GM21723 (cell line): ENCODE data around the gene PDE3A.

Source experiments
- ATAC-seq: cut with Tn5 transposase; IDR thresholded peaks from one replicate; pipeline ENCODE4 v1.9.1; 2021; ENCODE audit warnings: mild to moderate bottlenecking, moderate library complexity; ENCODE audit not compliant: unreplicated experiment

Gene PDE3A

DNA sequence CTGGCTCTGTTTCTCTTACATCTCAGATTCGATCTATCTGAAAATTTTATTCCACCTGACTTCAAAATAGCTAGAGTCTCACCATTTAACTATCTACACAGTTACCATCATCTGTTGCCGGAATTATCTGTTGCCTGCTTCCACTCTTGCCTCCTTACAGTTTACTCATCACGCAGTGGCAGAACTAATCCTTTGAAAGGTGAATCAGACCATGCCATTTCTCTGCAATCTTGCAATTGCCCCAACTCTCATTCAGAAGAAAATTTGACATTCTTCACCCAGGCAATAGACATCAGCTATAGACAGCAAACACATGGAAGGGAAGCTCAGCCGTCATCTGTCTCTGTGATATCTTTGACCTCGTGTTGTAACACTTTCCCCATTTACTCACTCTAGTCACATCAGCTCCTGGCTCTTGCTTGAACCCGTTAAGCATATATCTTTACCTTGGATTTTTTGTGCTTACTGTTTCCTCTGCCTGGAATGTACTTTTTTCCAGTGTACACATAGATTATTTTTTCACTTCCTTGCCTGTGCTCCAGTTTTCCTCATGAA is 85.5 kb downstream of the PDE3A start:
- ATAC-seq: no peak

GRCh38 chr12:20455001-20455706 is 86.8 kb downstream of the PDE3A start:
- ATAC-seq: no peak

DNA sequence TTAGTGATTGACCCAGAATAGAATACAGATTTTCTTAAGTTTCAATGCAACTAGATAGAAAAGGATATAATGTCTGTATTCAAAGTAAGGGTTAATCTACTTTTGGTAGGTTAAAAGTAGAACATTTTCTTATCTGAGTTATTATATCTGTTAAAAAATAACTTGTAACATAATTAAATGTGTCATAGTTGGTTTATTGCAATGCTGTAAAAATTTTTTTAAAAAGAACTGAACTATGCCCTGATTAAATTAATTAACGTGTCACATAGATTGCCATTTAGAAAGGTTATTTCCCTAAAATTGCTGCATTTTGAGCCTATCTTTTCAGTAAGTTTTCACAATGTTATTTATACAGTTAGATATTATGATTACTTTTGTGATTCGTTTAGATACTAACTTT is 89.2 kb downstream of the PDE3A start:
- ATAC-seq: no peak

DNA sequence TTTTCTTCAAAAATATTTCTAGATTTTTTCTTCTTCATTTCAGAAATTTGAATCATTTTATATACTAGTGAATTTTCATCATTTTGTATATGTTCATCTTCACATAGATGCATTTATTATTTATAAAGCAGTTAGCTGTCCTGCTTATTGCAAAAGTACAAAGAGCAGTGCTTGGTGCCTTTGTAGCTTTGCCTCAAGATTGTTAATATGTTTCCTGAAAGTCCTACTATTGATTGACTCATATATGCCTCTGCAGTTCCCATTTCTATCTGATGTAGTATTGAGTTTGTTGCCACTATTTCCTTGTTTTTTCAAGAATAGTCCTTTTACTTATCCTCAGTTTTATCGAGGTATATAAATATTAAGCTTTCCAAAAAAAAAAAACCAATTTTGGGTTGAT is 89.7 kb downstream of the PDE3A start:
- ATAC-seq: no peak

DNA sequence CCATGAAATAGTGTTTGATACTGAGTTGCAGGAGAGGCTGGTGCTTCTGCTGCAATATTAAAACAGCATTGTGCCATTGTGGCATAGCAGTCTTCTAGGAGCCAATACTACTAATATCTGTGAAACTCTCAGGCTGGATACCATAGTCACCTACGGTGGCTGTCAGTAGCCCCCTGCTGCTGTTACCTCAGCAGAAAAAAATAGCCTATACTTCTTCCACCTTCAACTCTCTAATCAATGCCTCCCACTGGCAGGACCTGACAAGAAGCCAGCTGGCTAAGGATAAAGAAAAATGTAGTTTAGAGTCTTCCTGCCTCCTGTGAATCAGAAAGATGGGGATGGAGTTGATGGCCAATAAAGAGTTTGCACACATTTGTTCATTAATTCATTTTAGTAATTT is 91.6 kb downstream of the PDE3A start:
- ATAC-seq: no peak

- no peak for ATAC-seq
Measured at GRCh38 chr12:20460956-20461355, 92.6 kb downstream of the PDE3A start.

DNA sequence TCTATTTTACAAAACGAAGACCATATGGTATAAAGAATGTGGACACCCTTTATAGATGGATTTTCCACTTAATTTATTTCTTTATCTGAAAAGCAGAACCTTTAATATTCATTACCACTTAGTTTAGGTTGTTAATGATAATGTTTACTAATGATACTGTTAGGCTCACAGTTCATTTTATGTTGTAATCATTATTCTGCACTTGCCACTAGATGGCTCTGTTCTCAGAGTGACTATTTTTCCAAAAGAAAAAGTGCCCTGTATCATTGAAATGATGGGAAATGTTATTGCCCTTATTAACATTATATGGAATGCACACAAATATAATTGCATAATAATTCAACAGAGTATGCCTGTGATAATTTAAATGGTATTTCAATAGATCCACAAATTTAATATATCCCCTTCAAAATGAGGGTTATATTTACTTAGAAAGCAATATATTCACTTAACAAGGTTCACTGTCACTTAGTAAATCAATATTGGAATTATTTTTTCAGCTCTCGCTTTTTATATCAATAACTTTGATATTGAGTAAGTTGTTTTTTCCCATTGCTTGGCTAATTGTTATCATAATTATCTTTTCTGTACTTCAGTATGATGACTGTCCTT is 95.7 kb downstream of the PDE3A start:
- ATAC-seq: no peak

- no peak for ATAC-seq
Measured at GRCh38 chr12:20469300-20469699, 101.0 kb downstream of the PDE3A start.

DNA sequence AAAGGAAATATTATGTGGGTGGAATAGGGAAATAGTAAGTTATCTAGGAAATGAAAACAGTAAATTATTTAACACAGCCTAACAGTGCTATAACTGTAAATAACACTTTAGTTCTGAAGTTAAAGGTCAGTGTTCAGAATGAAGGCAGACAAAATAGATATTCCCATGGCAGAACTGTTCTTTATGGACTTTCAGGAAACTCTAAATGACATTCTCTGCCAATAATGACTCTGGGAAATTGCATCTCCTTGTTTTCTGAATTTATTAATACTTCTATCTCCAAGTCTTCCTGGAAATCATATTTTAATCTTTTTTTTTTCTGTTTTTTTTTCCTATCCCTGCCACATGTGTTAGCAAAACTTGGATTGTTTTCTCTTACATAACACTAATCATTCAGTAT is 101.4 kb downstream of the PDE3A start:
- no peak for ATAC-seq

DNA sequence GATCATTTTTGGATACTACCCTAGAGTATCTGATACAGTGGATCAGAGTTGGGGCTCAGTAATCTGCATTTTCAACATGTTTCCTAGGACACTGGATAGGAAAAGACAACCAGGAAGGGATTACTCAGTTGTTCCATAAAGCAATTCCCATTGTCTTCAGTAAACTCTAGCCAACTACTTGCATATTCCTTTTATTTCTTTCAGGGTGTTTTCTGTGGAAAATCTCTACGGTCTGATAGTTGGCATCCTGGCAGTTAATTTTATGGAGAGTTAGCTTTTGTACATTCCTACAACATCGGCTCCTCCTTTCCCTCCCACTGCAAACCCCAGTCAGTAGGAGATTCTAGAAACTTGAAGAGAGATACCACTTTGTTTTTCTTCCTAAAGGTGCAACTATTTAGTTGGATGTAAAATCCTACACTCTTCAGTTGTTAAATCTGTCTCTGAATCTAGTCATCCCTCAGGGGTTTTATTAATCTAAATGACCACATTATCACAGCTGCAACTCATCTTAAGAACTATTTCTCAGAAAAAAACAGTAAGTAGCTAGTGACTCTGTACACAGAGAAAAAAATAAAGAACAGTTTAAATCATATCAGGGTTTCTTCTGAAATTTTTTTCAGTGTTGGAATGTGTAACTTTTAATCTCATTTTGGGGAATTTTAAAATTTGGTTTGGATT is 103.9 kb downstream of the PDE3A start:
- ATAC-seq: no peak

DNA sequence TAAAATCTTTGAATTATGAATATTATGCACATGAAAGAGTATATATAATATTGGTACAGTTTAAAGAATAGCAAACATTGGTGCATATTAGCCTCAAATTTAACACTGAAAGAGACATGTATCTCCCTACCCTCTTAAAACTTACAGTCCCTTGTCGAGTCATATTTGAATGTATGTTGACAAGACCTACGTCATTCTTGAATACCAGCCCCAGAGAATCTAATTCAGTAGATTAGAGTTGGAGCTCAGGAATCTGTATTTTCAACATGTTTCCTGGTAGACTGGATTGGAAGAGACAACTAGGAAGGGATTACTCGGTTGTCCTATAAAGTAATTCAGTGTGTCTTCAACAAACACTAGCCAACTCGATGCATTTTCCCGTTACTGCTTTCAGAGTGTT is 104.8 kb downstream of the PDE3A start:
- no peak for ATAC-seq

DNA sequence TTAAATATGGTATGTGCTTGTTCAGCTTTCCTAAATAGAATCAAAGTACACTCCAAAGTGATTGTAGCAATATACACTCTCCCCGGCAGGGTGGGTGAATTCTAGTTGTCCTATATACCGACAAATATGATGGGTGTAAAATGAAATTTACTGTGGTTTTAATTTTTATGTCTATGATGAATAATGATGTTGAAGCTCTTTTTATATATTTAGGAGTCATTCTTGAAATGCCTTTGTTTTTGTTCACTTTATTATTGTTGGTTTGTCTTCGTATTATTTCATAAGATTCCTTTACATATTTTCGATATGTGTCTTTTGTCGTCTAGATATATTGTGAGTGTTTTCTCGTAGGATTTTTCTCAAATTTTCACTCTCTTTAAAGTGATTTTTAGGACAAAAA is 105.7 kb downstream of the PDE3A start:
- ATAC-seq: no peak

DNA sequence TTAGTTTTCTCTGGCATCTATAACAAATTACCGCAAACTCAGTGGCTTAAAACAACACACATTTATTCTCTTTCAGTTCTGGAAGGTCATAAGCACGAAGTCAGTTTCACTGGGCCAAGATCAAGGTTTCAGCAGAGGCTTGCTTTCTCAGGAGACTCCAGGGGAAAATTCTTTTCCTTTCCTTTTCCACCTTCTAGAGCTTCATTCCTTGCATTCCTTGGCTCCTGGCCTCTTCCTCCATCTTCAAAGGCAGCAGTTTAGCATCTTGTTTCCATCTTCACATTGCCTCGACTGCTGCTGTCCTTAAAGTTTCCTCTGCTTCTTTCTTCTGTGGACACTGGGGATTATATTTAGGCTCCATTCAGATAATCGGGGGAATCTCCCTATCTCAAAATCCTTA is 106.1 kb downstream of the PDE3A start:
- no peak for ATAC-seq

DNA sequence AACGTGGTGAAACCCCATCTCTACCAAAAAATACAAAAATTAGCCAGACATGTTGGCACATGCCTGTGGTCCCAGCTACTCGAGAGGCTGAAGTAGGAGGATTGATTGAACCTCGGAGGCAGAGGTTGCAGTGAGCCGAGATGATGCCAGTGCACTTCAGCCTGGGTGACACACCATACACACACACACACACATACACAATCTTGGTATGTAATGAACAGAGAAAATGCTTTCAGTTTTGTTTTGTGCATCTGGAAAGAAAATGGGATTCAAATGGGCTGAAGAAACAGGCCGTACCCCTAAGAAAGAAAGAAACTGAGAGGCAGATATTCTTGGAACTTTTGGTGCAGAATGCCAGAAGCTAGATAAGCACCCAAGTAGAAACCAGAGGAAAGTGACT is 107.2 kb downstream of the PDE3A start:
- ATAC-seq: no peak

GRCh38 chr12:20476551-20476950 is 108.2 kb downstream of the PDE3A start:
- ATAC-seq: no peak

DNA sequence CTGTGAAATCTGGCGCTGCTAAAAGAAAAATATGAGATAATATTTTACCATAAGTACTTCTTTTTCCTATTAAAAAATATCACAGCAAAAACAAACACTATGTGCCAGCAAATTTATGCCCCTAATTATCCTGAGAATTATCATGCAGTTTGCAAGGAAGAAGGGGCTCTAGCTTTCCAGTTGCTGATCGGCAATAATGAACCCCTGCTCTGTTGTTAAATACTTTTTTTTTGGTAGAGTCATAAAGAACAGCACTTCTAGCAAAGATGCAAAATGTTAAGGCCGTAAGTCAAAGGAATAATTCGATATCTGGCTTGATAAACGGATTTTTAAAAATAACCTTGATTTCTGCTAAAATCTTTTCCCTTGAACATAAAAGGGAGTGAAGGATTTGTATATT is 108.9 kb downstream of the PDE3A start:
- no peak for ATAC-seq

DNA sequence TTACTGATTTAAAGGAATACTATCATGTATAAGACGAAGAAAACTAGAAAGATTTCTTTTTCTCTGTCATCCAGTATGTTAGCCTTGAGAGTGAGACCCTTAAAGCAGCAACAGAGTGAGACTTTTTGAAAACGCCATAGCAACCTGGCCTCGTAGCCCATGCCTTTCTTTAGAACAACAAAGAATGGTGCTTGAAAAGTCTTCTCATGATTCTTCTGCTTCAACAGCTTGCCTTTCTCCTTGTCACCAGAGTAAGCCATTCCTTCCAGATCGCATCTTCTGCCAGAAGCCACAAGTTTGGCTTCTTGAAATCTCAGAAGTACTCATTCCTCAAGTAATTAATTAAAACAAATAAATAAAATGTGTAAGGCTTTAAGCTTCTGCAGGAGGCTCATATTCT is 109.3 kb downstream of the PDE3A start:
- ATAC-seq: no peak

DNA sequence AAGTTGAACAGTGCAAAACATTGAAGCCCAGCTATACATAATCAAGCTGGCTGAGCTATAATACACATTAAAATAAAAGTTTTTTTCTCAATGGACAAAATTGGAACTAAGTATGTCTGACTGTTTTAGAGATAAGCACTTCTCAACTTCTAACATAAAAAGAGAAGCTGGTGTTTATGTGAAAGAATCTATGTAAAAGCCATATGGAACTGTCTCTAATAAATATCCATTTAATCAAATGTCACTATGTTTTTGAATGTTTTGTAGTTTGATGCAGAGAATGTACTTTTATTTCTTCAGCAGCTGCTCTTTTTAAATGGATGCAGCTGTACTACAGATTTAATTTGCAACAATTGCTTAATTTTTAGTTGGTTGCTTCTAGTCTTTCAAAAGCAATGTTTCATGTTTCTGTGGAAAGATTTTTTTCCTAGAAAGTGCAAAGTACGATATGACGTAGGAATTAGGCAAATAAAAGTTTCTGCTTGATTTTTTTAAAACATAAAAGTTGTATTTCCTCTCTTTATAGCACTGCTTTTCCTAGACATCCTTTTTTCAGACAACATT is 114.2 kb downstream of the PDE3A start:
- ATAC-seq: no peak

DNA sequence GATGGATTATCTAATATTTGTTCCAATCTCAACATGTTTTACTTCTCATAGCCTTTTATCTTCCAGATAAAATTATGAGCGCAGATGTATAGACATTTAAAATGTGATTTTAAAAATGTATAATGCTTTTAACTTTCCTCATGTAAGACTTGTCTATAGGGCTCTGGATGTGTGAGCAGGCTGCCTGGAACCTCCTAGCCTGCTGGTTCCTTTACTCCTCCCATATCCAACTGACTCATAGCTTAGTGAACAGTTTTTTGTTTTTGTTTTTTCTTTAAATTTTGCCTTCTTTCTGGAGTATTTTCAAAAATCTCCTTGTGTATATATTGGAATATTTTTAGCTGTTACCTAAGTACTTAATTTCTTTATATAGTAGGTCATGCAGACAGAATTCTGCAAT is 115.4 kb downstream of the PDE3A start:
- ATAC-seq: no peak

DNA sequence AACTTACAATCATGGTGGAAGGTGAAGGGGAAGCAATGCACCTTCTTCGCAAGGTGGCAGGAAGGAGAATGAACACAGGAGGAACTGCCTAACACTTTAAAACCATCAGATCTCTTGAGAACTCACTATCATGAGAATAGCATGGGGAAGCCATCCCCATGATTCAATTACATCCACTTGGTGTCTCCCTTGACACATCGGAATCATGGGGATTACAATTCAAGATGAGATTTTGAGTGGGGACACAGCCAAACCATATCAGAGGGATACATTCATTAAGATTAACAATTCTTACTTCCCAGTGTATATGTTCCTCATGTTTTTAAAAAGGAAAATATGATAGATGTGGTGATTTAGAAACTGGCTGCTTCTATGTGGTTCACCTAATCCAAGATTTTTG is 117.9 kb downstream of the PDE3A start:
- no peak for ATAC-seq

DNA sequence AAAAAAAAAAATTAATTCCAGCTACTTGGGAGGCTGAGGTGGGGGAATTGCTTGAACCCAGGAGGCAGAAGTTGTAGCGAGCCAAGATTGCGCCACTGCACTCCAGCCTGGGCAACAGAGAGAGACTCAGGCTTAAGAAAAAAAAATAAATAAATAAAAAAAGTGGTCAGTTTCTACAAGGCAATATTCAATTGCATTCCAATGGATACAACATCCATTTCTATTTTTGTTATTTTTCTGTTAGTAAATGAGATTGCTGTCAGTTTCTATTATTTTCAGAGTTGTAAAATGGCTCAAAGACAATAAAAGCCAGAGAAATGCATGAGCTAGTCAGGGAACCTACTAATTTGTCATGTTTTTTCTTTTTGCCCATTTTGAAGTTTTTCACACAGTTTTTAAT is 119.2 kb downstream of the PDE3A start:
- ATAC-seq: no peak

DNA sequence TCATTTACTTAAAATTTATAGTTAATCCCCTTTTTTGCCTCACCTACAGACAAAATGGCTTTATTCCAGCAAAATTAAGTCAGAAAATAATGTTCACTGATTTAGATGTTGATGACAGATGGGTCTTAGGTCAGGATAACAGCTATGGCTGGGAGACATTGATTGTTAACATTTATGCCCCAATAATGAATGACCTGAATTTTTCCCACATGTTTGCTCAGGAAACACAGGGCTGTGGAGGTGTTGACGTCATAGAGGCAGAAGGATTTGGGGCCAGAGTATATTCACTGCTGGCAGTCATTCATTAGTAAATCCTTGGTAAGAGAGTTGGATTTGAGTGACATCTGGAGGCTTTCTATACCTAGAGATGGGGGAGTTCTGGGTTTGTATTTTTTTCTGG is 121.3 kb downstream of the PDE3A start:
- no peak for ATAC-seq
